ENCODE results near the gene NHERF1.

DNA sequence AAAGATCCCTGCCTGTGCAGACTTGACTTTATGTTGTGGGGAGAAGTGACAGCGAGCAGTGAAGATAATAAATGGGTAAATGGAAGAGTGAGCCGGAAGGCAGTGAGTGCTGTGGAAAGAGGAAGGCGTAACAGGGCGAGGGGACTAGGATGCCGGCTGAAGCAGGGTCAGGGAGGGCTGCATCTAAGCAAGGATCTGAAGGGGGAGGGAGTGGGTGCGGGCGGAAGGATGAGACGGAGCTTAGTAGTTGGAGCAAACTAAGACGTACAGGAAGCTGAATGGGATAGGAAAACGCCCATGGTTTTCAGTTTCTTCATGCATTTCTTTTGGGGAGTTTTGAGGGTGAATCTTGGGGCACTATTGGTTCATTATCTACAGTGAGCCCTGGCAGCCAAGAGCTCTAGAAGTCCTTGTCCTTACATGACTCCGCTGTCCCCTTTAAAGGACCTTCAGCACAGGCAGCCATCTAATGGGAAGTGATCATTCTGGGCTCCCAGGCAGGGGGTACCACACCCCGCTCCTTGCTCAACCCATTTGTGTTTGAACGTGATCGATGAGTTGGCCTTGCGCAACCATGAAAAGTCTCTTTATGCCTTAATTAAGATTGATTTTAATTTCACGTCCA is 38.1 kb downstream of the NHERF1 start:
- TF ChIP-seq EP300 (IDR thresholded peaks at IDR 0.05) (no peak), POLR2A (IDR thresholded peaks at IDR 0.05; ENCODE audit: low read depth) (no peak)
